SJCRH30 (cell line): ENCODE measurements around the gene MAGI2. TPM values are rescaled to one million over a fixed set of nuclear protein-coding genes. Genes with fewer than 3 reads are reported as not detected.

Experiments
- DNase-seq, 2 experiments: peaks; one replicate each; pipeline ENCODE4 v3.0.0-alpha.2; 2015 to 2020
- H3K27ac ChIP-seq: fragments of 250-450 bp; sonication (Bioruptor Pico); 2 replicates; pipeline ENCODE4 v1.5.1; 2020; ENCODE audit warnings: mild to moderate bottlenecking, moderate library complexity
- H3K27me3 ChIP-seq: fragments of 250-450 bp; sonication (Bioruptor Pico); 2 replicates; pipeline ENCODE4 v1.5.1; 2020; ENCODE audit warnings: mild to moderate bottlenecking, moderate library complexity
- H3K36me3 ChIP-seq: fragments of 250-450 bp; sonication (Bioruptor Pico); 2 replicates; pipeline ENCODE4 v1.5.1; 2020; ENCODE audit warnings: mild to moderate bottlenecking, moderate library complexity
- H3K4me1 ChIP-seq: fragments of 250-450 bp; sonication (Bioruptor Pico); 2 replicates; pipeline ENCODE4 v1.5.1; 2020; ENCODE audit warnings: mild to moderate bottlenecking, moderate library complexity
- H3K4me3 ChIP-seq: fragments of 250-450 bp; sonication (Bioruptor Pico); 2 replicates; pipeline ENCODE4 v1.5.1; 2020; ENCODE audit warnings: mild to moderate bottlenecking, moderate library complexity
- H3K9me3 ChIP-seq: fragments of 250-450 bp; sonication (Bioruptor Pico); replicated peaks from 2 replicates; pipeline ENCODE4 v1.5.1; 2020; ENCODE audit warnings: mild to moderate bottlenecking, moderate library complexity
- total RNA-seq: library from RNA; depleted of rRNA; stranded (reverse); fragments of >200 nt; shearing (Covaris generic); gene quantifications from 2 replicates; pipeline ENCODE4 v1.2.3, GENCODE V29; 2014; rRNA removed

Gene MAGI2
- total RNA-seq = 1.8 and 2.4 TPM in 2 replicates

GRCh38 chr7:79453558-79454360 is at the start of gene MAGI2:
MAGI2 (minus strand) TSS chr7:79453667; CDS start chr7:79453320, 347 bp downstream.
- Histone ChIP-seq H3K4me1 (no peaks in the 10 kb centered on the region), H3K36me3 (no peaks in the 10 kb centered on the region), H3K27me3 (no peaks in the 10 kb centered on the region), H3K27ac (peak within 1 kb of the TSS; percentile 64), H3K4me3 (peak within 1 kb of the TSS; percentile 74), H3K9me3 (no peaks in the 10 kb centered on the region)
- DNase-seq = peak; percentile 75 to 79

GRCh38 chr7:79502151-79502550 is 48.7 kb upstream of the MAGI2 start:
- Histone ChIP-seq H3K27ac (no peak overlapping the region), H3K4me1 (peaks cover 14% of the 10 kb centered on the region), H3K27me3 (no peaks in the 10 kb centered on the region), H3K4me3 (no peak overlapping the region), H3K9me3 (no peaks in the 10 kb centered on the region), H3K36me3 (no peaks in the 10 kb centered on the region)
- DNase-seq = no peak

- no peaks in the 10 kb centered on the region for H3K27me3 ChIP-seq
- peaks cover 6% of the 10 kb centered on the region for H3K4me1 ChIP-seq
- no peaks in the 10 kb centered on the region for H3K36me3 ChIP-seq
- no peak for DNase-seq
- no peaks in the 10 kb centered on the region for H3K9me3 ChIP-seq
- no peak overlapping the region for H3K27ac ChIP-seq
- no peak overlapping the region for H3K4me3 ChIP-seq
Observed at GRCh38 chr7:79500759-79501158, 47.3 kb upstream of the MAGI2 start.

- DNase-seq = no peak
- Histone ChIP-seq H3K27ac (no peak overlapping the region), H3K4me3 (no peak overlapping the region), H3K27me3 (no peaks in the 10 kb centered on the region), H3K9me3 (no peaks in the 10 kb centered on the region), H3K36me3 (no peaks in the 10 kb centered on the region), H3K4me1 (peaks cover 14% of the 10 kb centered on the region)
Observed at GRCh38 chr7:79497728-79498127, 44.3 kb upstream of the MAGI2 start.

- H3K4me1 ChIP-seq = peaks cover 14% of the 10 kb centered on the region
- H3K9me3 ChIP-seq = no peaks in the 10 kb centered on the region
- no peak overlapping the region for H3K4me3 ChIP-seq
- H3K27me3 ChIP-seq = no peaks in the 10 kb centered on the region
- H3K36me3 ChIP-seq = no peaks in the 10 kb centered on the region
- H3K27ac ChIP-seq = peak overlapping the region; percentile 61
- DNase-seq = peak; percentile 11 to 20
Observed at GRCh38 chr7:79495544-79496272, 42.2 kb upstream of the MAGI2 start.

- H3K27me3 ChIP-seq = no peaks in the 10 kb centered on the region
- H3K36me3 ChIP-seq = no peaks in the 10 kb centered on the region
- no peak overlapping the region for H3K27ac ChIP-seq
- DNase-seq = no peak
- no peak overlapping the region for H3K4me3 ChIP-seq
- peaks cover 14% of the 10 kb centered on the region for H3K4me1 ChIP-seq
- H3K9me3 ChIP-seq = no peaks in the 10 kb centered on the region
Observed at GRCh38 chr7:79494046-79494445, 40.6 kb upstream of the MAGI2 start.

GRCh38 chr7:79489371-79489770 is 35.9 kb upstream of the MAGI2 start:
- Histone ChIP-seq H3K4me3 (no peak overlapping the region), H3K36me3 (no peaks in the 10 kb centered on the region), H3K27me3 (no peaks in the 10 kb centered on the region), H3K9me3 (no peaks in the 10 kb centered on the region), H3K27ac (no peak overlapping the region), H3K4me1 (no peaks in the 10 kb centered on the region; the same call in 1 of the 2 replicates)
- peak in 1 of 2 experiments; percentile 6 for DNase-seq

GRCh38 chr7:79478386-79478785 is 24.9 kb upstream of the MAGI2 start:
- no peaks in the 10 kb centered on the region for H3K27me3 ChIP-seq
- H3K4me3 ChIP-seq = no peak overlapping the region
- no peaks in the 10 kb centered on the region for H3K36me3 ChIP-seq
- no peaks in the 10 kb centered on the region for H3K4me1 ChIP-seq
- no peak for DNase-seq
- no peak overlapping the region for H3K27ac ChIP-seq
- no peaks in the 10 kb centered on the region for H3K9me3 ChIP-seq

GRCh38 chr7:79475455-79475854 is 22.0 kb upstream of the MAGI2 start:
- H3K4me1 ChIP-seq = no peaks in the 10 kb centered on the region
- H3K27me3 ChIP-seq = no peaks in the 10 kb centered on the region
- no peak overlapping the region for H3K27ac ChIP-seq
- H3K4me3 ChIP-seq = no peak overlapping the region
- H3K9me3 ChIP-seq = no peaks in the 10 kb centered on the region
- no peak for DNase-seq
- no peaks in the 10 kb centered on the region for H3K36me3 ChIP-seq

- H3K4me1 ChIP-seq = no peaks in the 10 kb centered on the region
- no peak for DNase-seq
- no peak overlapping the region for H3K27ac ChIP-seq
- no peaks in the 10 kb centered on the region for H3K9me3 ChIP-seq
- H3K36me3 ChIP-seq = no peaks in the 10 kb centered on the region
- H3K27me3 ChIP-seq = no peaks in the 10 kb centered on the region
- no peak overlapping the region for H3K4me3 ChIP-seq
Observed at GRCh38 chr7:79471699-79472098, 18.2 kb upstream of the MAGI2 start.

- Histone ChIP-seq H3K27me3 (no peaks in the 10 kb centered on the region), H3K27ac (no peak overlapping the region), H3K4me1 (no peaks in the 10 kb centered on the region), H3K36me3 (no peaks in the 10 kb centered on the region), H3K4me3 (no peak overlapping the region), H3K9me3 (no peaks in the 10 kb centered on the region)
- DNase-seq = no peak
Observed at GRCh38 chr7:79471283-79471682, 17.8 kb upstream of the MAGI2 start.

- Histone ChIP-seq H3K9me3 (no peaks in the 10 kb centered on the region), H3K27me3 (no peaks in the 10 kb centered on the region), H3K4me1 (no peaks in the 10 kb centered on the region), H3K36me3 (no peaks in the 10 kb centered on the region; the same call in 1 of the 2 replicates), H3K4me3 (no peak overlapping the region), H3K27ac (no peak overlapping the region)
- DNase-seq = no peak
Observed at GRCh38 chr7:79465551-79465950, 12.1 kb upstream of the MAGI2 start.

- no peak for DNase-seq
- no peak overlapping the region for H3K4me3 ChIP-seq
- H3K27me3 ChIP-seq = no peaks in the 10 kb centered on the region
- no peaks in the 10 kb centered on the region for H3K9me3 ChIP-seq
- H3K4me1 ChIP-seq = no peaks in the 10 kb centered on the region
- H3K27ac ChIP-seq = no peak overlapping the region
- H3K36me3 ChIP-seq = no peaks in the 10 kb centered on the region; the same call in 1 of the 2 replicates
Observed at GRCh38 chr7:79464051-79464450, 10.6 kb upstream of the MAGI2 start.

GRCh38 chr7:79462390-79462789 is 8.9 kb upstream of the MAGI2 start:
- Histone ChIP-seq H3K4me3 (no peak overlapping the region), H3K27me3 (no peaks in the 10 kb centered on the region), H3K36me3 (no peaks in the 10 kb centered on the region; the same call in 1 of the 2 replicates), H3K27ac (no peak overlapping the region), H3K4me1 (no peaks in the 10 kb centered on the region), H3K9me3 (no peaks in the 10 kb centered on the region)
- DNase-seq = no peak

- no peaks in the 10 kb centered on the region; the same call in 1 of the 2 replicates for H3K36me3 ChIP-seq
- no peaks in the 10 kb centered on the region for H3K4me1 ChIP-seq
- no peaks in the 10 kb centered on the region for H3K9me3 ChIP-seq
- H3K4me3 ChIP-seq = no peak overlapping the region
- H3K27me3 ChIP-seq = no peaks in the 10 kb centered on the region
- H3K27ac ChIP-seq = no peak overlapping the region
- no peak for DNase-seq
Observed at GRCh38 chr7:79461660-79462059, 8.2 kb upstream of the MAGI2 start.
